ENCODE measurements around the gene CPA5. TPM values are rescaled to one million over a fixed set of nuclear protein-coding genes. Genes with fewer than 3 reads are reported as not detected.

Gene CPA5
- total RNA-seq, 5 donors from 2014 or later (not counting 1 experiment from before 2014, with no cell fraction given): 1.2 to 9.4 (median 4.5) TPM; not detected in 1

DNA sequence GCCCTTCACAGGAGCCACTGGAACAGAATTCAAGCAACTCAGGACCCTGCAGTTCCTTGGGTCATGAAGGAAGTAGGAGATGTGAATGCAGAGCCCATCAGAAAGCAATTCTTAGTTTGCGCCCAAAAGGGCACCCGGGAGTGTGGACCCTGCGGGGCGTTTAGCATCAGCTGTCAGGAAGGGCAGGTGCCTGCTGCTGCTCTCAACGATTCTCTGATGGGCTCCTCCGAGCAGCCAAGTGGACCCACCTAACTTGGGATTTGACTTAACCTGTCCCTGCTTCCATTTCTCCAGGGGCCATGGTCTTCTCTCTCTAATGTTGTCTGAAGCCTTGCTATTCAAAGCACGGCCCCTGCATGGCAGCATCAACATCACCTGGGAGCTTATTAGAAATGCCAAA lies 17.1 kb downstream of the CPA5 start:
- Mint-ChIP-seq H3K4me1 (peaks cover 2 to 5% (median 2%) of the 10 kb centered on the region in 3 donors), H3K27ac (no peak overlapping the region), H3K9me3 (peaks cover 11 to 15% (median 13%) of the 10 kb centered on the region in 3 donors), H3K36me3 (no peaks in the 10 kb centered on the region), H3K4me3 (no peak overlapping the region), H3K27me3 (no peaks in the 10 kb centered on the region)
- ATAC-seq (replicated peaks in 1 of 4) (no peak), DNase-seq (no peak)
- ChIA-PET POLR2A (no interaction called here), CTCF (no interaction called here)
- peaks cover 0 to 12% of the 10 kb centered on the region in 2 experiments for H3K27me3 ChIP-seq (replicated peaks in 1 of 2; ENCODE audit: control insufficient read depth in 2 of 2, extremely low read depth in 1 of 2, insufficient read depth in 2 of 2, low read length in 1 of 2)
- H3K4me1 ChIP-seq (ENCODE audit: control insufficient read depth in 1 of 2, extremely low read depth in 1 of 2, insufficient read depth in 2 of 2, low read length in 2 of 2): peaks cover 10 to 13% of the 10 kb centered on the region in 2 experiments
- H3K4me3 ChIP-seq (ENCODE audit: control insufficient read depth in 1 of 2, extremely low read depth in 1 of 2, low read length in 1 of 2): no peak overlapping the region
- no peaks in the 10 kb centered on the region for H3K9me3 ChIP-seq
- peaks cover 0 to 4% of the 10 kb centered on the region in 2 donors for H3K36me3 ChIP-seq (ENCODE audit: control insufficient read depth in 2 of 2, extremely low read depth in 1 of 2, insufficient read depth in 1 of 2, low read length in 1 of 2)
- 92% methylated on average over 7 of the region's 7 CpGs for WGBS (ENCODE audit: insufficient coverage)
- H3K27ac ChIP-seq (ENCODE audit: low read length): no peak overlapping the region

DNA sequence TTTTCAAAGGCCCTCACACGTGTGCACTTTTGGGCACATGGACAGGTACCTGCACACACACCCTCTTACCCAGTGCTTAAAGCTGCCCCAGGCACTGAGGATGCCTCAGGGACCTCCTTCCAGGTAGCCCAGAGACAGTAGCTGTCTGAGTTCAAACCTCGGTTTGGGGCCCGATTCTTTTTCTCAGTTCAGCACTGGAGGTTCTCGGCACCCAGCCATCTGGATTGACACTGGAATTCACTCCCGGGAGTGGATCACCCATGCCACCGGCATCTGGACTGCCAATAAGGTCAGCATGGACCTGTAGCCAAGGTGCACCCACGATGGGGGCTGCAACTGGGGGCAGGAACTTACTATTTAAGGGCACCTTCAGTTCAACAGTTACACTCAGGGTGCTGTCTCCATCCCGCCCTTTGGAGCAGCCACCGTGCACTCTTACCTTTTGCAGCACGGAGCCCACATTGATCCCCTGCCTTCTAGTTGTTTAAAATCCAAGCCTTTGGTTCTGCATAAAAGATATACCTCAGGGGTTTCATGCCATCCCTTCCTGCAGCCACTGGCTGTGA lies 17.7 kb downstream of the CPA5 start:
- WGBS (ENCODE audit: insufficient coverage): 89% methylated on average over 10 of the region's 10 CpGs
- CTCF ChIA-PET: no interaction called here

DNA sequence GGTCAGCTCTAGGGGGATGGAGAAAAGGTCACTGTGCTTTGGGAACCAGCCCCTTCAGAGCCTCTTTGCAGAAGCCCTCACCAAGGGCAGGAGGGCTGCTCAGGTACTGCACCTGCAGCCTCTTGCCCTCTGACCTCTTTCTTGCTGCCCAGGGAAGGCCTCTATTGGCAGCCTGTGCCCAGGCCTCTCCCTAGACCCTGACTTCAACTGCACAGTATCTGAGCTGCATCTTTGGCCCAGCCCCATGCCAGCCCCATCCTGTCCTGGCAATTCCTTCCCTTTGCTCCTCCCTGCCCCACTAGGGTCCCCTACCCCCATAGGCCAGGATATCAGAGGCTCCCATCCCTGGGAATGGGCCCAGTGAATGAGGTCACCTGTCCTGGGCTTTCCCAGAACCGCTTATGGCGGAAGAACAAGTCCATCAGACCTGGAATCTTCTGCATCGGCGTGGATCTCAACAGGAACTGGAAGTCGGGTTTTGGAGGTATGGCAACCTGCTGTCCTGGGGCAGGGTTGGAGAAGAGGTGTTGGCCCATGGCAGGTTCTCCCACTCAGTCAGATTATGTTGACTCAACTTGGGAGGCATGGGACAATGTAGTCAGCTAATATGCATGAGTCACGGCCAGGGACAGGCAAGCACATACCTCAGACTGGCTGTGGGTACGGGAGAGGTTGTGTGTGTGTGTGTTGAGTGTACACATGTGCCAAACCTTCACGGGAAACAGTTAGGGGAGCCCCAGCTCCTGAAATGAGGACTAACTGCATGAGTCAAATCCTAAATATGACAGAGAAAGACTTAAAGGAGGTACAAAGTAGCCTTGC lies 18.6 kb downstream of the CPA5 start:
- peaks cover 0 to 12% of the 10 kb centered on the region in 2 experiments for H3K27me3 ChIP-seq (replicated peaks in 1 of 2; ENCODE audit: control insufficient read depth in 2 of 2, extremely low read depth in 1 of 2, insufficient read depth in 2 of 2, low read length in 1 of 2)
- no peak overlapping the region for H3K27ac ChIP-seq (ENCODE audit: low read length)
- peaks cover 10 to 13% (median 10%) of the 10 kb centered on the region in 3 donors for H3K4me1 Mint-ChIP-seq
- H3K4me3 Mint-ChIP-seq: no peak overlapping the region
- no peak overlapping the region for H3K4me3 ChIP-seq (ENCODE audit: control insufficient read depth in 1 of 2, extremely low read depth in 1 of 2, low read length in 1 of 2)
- peaks cover 11 to 15% (median 13%) of the 10 kb centered on the region in 3 donors for H3K9me3 Mint-ChIP-seq
- no peak overlapping the region for H3K27ac Mint-ChIP-seq
- peaks cover 0 to 4% of the 10 kb centered on the region in 2 donors for H3K36me3 ChIP-seq (ENCODE audit: control insufficient read depth in 2 of 2, extremely low read depth in 1 of 2, insufficient read depth in 1 of 2, low read length in 1 of 2)
- 78% methylated on average over 8 of the region's 8 CpGs for WGBS (ENCODE audit: insufficient coverage)
- ATAC-seq (replicated peaks in 1 of 4): no peak
- no peaks in the 10 kb centered on the region for H3K9me3 ChIP-seq
- H3K4me1 ChIP-seq (ENCODE audit: control insufficient read depth in 1 of 2, extremely low read depth in 1 of 2, insufficient read depth in 2 of 2, low read length in 2 of 2): peaks cover 13 to 29% of the 10 kb centered on the region in 2 experiments
- no peaks in the 10 kb centered on the region for H3K36me3 Mint-ChIP-seq
- DNase-seq: no peak
- ChIA-PET CTCF (interaction anchor here in 1 of 2 donors (0.5 to 0.6 kb wide), 2 partner anchors 8 to 1959 kb away, joined by 3 to 8 read pairs; no protein-coding TSS in a partner anchor), POLR2A (no interaction called here)
- H3K27me3 Mint-ChIP-seq: no peaks in the 10 kb centered on the region

More for the DNA sequence above, 17.7 kb downstream of the CPA5 start:
- Histone ChIP-seq H3K27me3 (replicated peaks in 1 of 2; ENCODE audit: control insufficient read depth in 2 of 2, extremely low read depth in 1 of 2, insufficient read depth in 2 of 2, low read length in 1 of 2) (peaks cover 0 to 12% of the 10 kb centered on the region in 2 experiments), H3K36me3 (ENCODE audit: control insufficient read depth in 2 of 2, extremely low read depth in 1 of 2, insufficient read depth in 1 of 2, low read length in 1 of 2) (peaks cover 0 to 4% of the 10 kb centered on the region in 2 donors), H3K4me3 (ENCODE audit: control insufficient read depth in 1 of 2, extremely low read depth in 1 of 2, low read length in 1 of 2) (no peak overlapping the region), H3K4me1 (ENCODE audit: control insufficient read depth in 1 of 2, extremely low read depth in 1 of 2, insufficient read depth in 2 of 2, low read length in 2 of 2) (peaks cover 13 to 20% of the 10 kb centered on the region in 2 experiments), H3K9me3 (no peaks in the 10 kb centered on the region), H3K27ac (ENCODE audit: low read length) (no peak overlapping the region)
- no peaks in the 10 kb centered on the region for H3K27me3 Mint-ChIP-seq
- H3K4me1 Mint-ChIP-seq: peaks cover 9 to 10% (median 9%) of the 10 kb centered on the region in 3 donors
- H3K9me3 Mint-ChIP-seq: peaks cover 11 to 15% (median 13%) of the 10 kb centered on the region in 3 donors
- no peak overlapping the region for H3K4me3 Mint-ChIP-seq
- H3K36me3 Mint-ChIP-seq: no peaks in the 10 kb centered on the region
- DNase-seq (no peak), ATAC-seq (replicated peaks in 1 of 4) (no peak)
- POLR2A ChIA-PET: no interaction called here
- H3K27ac Mint-ChIP-seq: no peak overlapping the region

DNA sequence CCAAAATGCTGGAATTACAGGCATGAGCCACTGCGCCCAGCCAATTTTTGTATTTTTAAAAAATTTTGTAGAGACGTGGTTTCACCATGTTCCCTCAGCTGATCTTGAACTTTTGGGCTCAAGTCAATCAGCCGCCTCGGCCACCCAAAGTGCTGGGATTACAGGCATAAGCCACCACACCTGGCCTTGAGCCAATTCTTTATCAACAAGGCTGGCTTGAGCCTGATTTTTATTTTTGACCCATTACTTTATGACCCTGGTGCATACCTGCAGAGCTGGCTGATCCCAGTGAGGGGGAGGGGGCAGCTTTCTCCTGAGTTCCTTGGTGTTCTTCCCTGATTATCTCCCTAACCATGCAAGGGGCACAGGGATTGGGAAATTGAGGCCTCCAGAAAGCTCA lies 19.8 kb downstream of the CPA5 start:
- Mint-ChIP-seq H3K9me3 (peaks cover 5 to 11% (median 9%) of the 10 kb centered on the region in 3 donors), H3K36me3 (no peaks in the 10 kb centered on the region), H3K4me3 (no peak overlapping the region), H3K4me1 (peaks cover 12 to 21% (median 19%) of the 10 kb centered on the region in 3 donors), H3K27me3 (no peaks in the 10 kb centered on the region), H3K27ac (no peak overlapping the region)
- WGBS (ENCODE audit: insufficient coverage): 100% methylated on average over 1 of the region's 4 CpGs
- H3K4me1 ChIP-seq (ENCODE audit: control insufficient read depth in 1 of 2, extremely low read depth in 1 of 2, insufficient read depth in 2 of 2, low read length in 2 of 2): peaks cover 13 to 41% of the 10 kb centered on the region in 2 experiments
- H3K27ac ChIP-seq (ENCODE audit: low read length): no peak overlapping the region
- ATAC-seq (replicated peaks in 1 of 4) (no peak), DNase-seq (no peak)
- H3K27me3 ChIP-seq (replicated peaks in 1 of 2; ENCODE audit: control insufficient read depth in 2 of 2, extremely low read depth in 1 of 2, insufficient read depth in 2 of 2, low read length in 1 of 2): peaks cover 0 to 5% of the 10 kb centered on the region in 2 experiments
- CTCF ChIA-PET: no interaction called here
- H3K9me3 ChIP-seq: no peaks in the 10 kb centered on the region
- POLR2A ChIA-PET: no interaction called here
- no peak overlapping the region for H3K4me3 ChIP-seq (ENCODE audit: control insufficient read depth in 1 of 2, extremely low read depth in 1 of 2, low read length in 1 of 2)
- peaks cover 0 to 1% of the 10 kb centered on the region in 2 donors for H3K36me3 ChIP-seq (ENCODE audit: control insufficient read depth in 2 of 2, extremely low read depth in 1 of 2, insufficient read depth in 1 of 2, low read length in 1 of 2)

DNA sequence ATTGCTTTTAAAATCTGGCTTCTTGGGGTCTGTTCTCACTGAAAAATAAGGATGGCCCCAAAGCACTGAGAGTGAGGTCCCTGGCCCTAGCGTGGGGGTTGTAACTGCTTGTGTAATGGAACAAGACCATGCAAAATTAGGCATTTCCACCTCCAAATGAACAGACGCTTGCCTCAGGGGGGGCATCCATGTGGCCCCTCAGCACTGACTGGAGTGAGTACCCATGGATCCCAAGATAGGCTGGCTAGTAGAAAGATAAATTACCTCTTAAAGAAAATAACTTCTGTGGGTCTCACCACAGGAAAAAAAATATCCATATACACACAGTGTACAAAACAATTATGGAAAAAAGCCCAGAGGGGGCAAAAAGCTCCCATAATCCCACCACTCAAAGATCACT lies 20.5 kb downstream of the CPA5 start:
- DNase-seq (no peak), ATAC-seq (replicated peaks in 1 of 4) (no peak)
- Mint-ChIP-seq H3K36me3 (no peaks in the 10 kb centered on the region), H3K9me3 (peaks cover 4 to 7% (median 5%) of the 10 kb centered on the region in 3 donors), H3K4me3 (peak overlapping the region in 1 of 3 donors; percentile 19), H3K27me3 (no peaks in the 10 kb centered on the region), H3K27ac (no peak overlapping the region), H3K4me1 (peaks cover 13 to 27% (median 26%) of the 10 kb centered on the region in 3 donors)
- peaks cover 13 to 47% of the 10 kb centered on the region in 2 experiments for H3K4me1 ChIP-seq (ENCODE audit: control insufficient read depth in 1 of 2, extremely low read depth in 1 of 2, insufficient read depth in 2 of 2, low read length in 2 of 2)
- POLR2A ChIA-PET: no interaction called here
- peaks cover 0 to 4% of the 10 kb centered on the region in 2 experiments for H3K27me3 ChIP-seq (replicated peaks in 1 of 2; ENCODE audit: control insufficient read depth in 2 of 2, extremely low read depth in 1 of 2, insufficient read depth in 2 of 2, low read length in 1 of 2)
- H3K4me3 ChIP-seq (ENCODE audit: control insufficient read depth in 1 of 2, extremely low read depth in 1 of 2, low read length in 1 of 2): no peak overlapping the region
- H3K27ac ChIP-seq (ENCODE audit: low read length): no peak overlapping the region
- WGBS (ENCODE audit: insufficient coverage): no CpG with 5 or more reads among the region's 2 CpGs
- H3K9me3 ChIP-seq: no peaks in the 10 kb centered on the region
- CTCF ChIA-PET: no interaction called here
- no peaks in the 10 kb centered on the region for H3K36me3 ChIP-seq (ENCODE audit: control insufficient read depth in 2 of 2, extremely low read depth in 1 of 2, insufficient read depth in 1 of 2, low read length in 1 of 2)

DNA sequence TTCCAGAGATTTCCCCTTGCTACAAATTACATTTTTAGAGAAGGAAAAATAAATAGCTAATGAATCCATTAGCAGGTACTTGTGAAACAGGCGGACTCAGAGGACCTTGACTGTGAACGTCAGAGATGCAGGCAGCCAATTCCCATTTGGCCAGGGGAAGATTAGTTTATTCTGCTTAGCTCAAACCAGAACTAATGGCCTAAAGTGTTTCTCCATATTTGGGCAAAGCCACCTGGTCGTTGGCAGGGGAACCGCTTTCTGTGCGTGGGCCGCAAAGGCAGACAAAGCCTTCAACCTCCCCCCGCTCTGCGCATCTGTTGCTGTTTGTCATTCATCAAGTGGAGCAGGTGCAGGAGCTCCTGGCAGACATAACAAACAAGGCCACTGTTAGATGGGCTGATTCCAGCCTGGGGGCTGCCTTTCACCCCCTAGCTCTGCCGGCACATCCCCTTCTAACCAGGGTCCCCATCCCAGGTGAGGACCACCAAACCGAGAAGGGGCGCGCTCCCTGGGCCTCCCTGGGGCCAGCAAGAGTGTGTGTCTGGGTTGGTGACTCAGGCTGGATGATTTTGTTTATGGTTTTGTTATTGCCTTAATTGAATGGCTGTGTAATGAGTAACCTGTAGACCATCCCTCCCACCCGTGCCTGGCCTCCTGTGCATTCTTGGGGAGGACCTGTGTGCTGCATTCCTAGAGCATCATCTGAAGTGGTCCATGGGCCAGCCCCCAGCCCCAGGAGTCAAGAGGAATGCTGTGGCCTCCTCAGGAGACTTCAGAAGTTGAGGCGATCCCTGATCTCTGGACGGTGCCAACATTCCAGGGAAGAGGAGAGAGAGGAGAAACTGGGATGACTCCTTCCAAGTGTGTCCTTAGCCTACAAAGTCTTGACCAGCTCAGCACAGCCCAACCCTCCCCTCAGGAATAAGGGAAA lies 21.2 kb downstream of the CPA5 start:
- POLR2A ChIA-PET: no interaction called here
- H3K4me3 ChIP-seq (ENCODE audit: control insufficient read depth in 1 of 2, extremely low read depth in 1 of 2, low read length in 1 of 2): no peak overlapping the region
- peaks cover 0 to 5% of the 10 kb centered on the region in 2 experiments for H3K27me3 ChIP-seq (replicated peaks in 1 of 2; ENCODE audit: control insufficient read depth in 2 of 2, extremely low read depth in 1 of 2, insufficient read depth in 2 of 2, low read length in 1 of 2)
- no peaks in the 10 kb centered on the region for H3K27me3 Mint-ChIP-seq
- peaks cover 13 to 48% of the 10 kb centered on the region in 2 experiments for H3K4me1 ChIP-seq (ENCODE audit: control insufficient read depth in 1 of 2, extremely low read depth in 1 of 2, insufficient read depth in 2 of 2, low read length in 2 of 2)
- DNase-seq: peak in 4 of 35 experiments; percentile 15 to 39 (median 26)
- CTCF ChIA-PET: no interaction called here
- peaks cover 13 to 27% (median 26%) of the 10 kb centered on the region in 3 donors for H3K4me1 Mint-ChIP-seq
- no peak overlapping the region for H3K27ac ChIP-seq (ENCODE audit: low read length)
- H3K36me3 Mint-ChIP-seq: no peaks in the 10 kb centered on the region
- H3K4me3 Mint-ChIP-seq: peak overlapping the region in 1 of 3 donors; percentile 19
- H3K36me3 ChIP-seq (ENCODE audit: control insufficient read depth in 2 of 2, extremely low read depth in 1 of 2, insufficient read depth in 1 of 2, low read length in 1 of 2): no peaks in the 10 kb centered on the region
- no peaks in the 10 kb centered on the region for H3K9me3 ChIP-seq
- peaks cover 0 to under 1% (median 0%) of the 10 kb centered on the region in 3 donors for H3K9me3 Mint-ChIP-seq
- WGBS (ENCODE audit: insufficient coverage): 94% methylated on average over 5 of the region's 15 CpGs
- H3K27ac Mint-ChIP-seq: no peak overlapping the region
- ATAC-seq (replicated peaks in 1 of 4): no peak

Data from T-cell (primary cell).